Neural cell (in vitro differentiated cells): Measurements from ENCODE around the gene CXorf66. TPM values are rescaled to one million over a fixed set of nuclear protein-coding genes. Genes with fewer than 3 reads are reported as not detected.
A peak's percentile ranks its signal among the peaks of the same experiment; 100 is the strongest.

ENCODE experiments used
- H2AFZ ChIP-seq: fragments of 200-600, 300-800 bp; sonication (generic), shearing (Covaris generic); 2 replicates; pipeline ENCODE4 v1.6.0; 2014; ENCODE audit warnings: low read depth, mild to moderate bottlenecking, antibody characterized with exemption, low read length, moderate library complexity
- H3F3A ChIP-seq: fragments of 200-600 bp; shearing (Covaris generic); 2 replicates; pipeline ENCODE4 v1.6.1; 2016; ENCODE audit warnings: mild to moderate bottlenecking, moderate library complexity, mixed read lengths, antibody characterized with exemption, low read length; ENCODE audit not compliant: insufficient read depth, poor library complexity, severe bottlenecking
- H3K27ac ChIP-seq: fragments of 200-600, 300-800 bp; sonication (generic), shearing (Covaris generic); 2 replicates; pipeline ENCODE4 v1.5.1; 2014; ENCODE audit warnings: mild to moderate bottlenecking, low read length, moderate library complexity
- H3K27me3 ChIP-seq: fragments of 300-800, 200-600 bp; sonication (generic), shearing (Covaris generic); 2 replicates; pipeline ENCODE4 v1.6.0; 2014; ENCODE audit warnings: mild to moderate bottlenecking, low read depth, low read length, moderate library complexity; ENCODE audit not compliant: insufficient read depth
- H3K36me3 ChIP-seq: fragments of 300-800, 200-600 bp; sonication (generic), shearing (Covaris generic); 2 replicates; pipeline ENCODE4 v1.5.1; 2014; ENCODE audit warnings: mild to moderate bottlenecking, antibody characterized with exemption, low read length, moderate library complexity; ENCODE audit not compliant: insufficient read depth
- H3K4me2 ChIP-seq: fragments of 300-800, 200-600 bp; sonication (generic), shearing (Covaris generic); 2 replicates; pipeline ENCODE4 v1.6.0; 2014; ENCODE audit warnings: mild to moderate bottlenecking, low read length
- H3K4me3 ChIP-seq: fragments of 300-800, 200-600 bp; sonication (generic), shearing (Covaris generic); 2 replicates; pipeline ENCODE4 v1.5.1; 2014; ENCODE audit warnings: mild to moderate bottlenecking, low read length, moderate library complexity
- H3K79me2 ChIP-seq: fragments of 200-600 bp; shearing (Covaris generic); replicated peaks from 2 replicates; pipeline ENCODE4 v1.6.0; 2014; ENCODE audit warnings: mild to moderate bottlenecking, low read length, moderate library complexity; ENCODE audit not compliant: insufficient read depth
- H3K9ac ChIP-seq: fragments of 300-800, 200-600 bp; sonication (generic), shearing (Covaris generic); 2 replicates; pipeline ENCODE4 v1.6.1; 2016; ENCODE audit warnings: mild to moderate bottlenecking, low read length, mixed read lengths
- H3K9me2 ChIP-seq: fragments of 200-600 bp; shearing (Covaris generic); 2 replicates; pipeline ENCODE4 v1.6.1; 2016; ENCODE audit warnings: mild to moderate bottlenecking, low read length, mixed read lengths; ENCODE audit not compliant: insufficient read depth
- H3K9me3 ChIP-seq: fragments of 200-600, 300-800 bp; sonication (generic), shearing (Covaris generic); 2 replicates; pipeline ENCODE4 v1.6.1; 2016; ENCODE audit warnings: mild to moderate bottlenecking, mixed run types, low read length, moderate library complexity, mixed read lengths
- H4K20me1 ChIP-seq: fragments of 200-600 bp; shearing (Covaris generic); 2 replicates; pipeline ENCODE4 v1.6.1; 2016; ENCODE audit warnings: mild to moderate bottlenecking, mixed run types; ENCODE audit not compliant: insufficient read depth
- EP300 ChIP-seq: fragments of 450-650 bp; conservative IDR thresholded peaks from 2 replicates; pipeline ENCODE4 v1.6.1; 2014; ENCODE audit warnings: antibody characterized with exemption, mild to moderate bottlenecking, moderate library complexity; ENCODE audit not compliant: poor library complexity, severe bottlenecking
- EZH2 ChIP-seq: fragments of 200-600, 300-800 bp; shearing (Covaris generic), sonication (generic); IDR thresholded peaks from 2 replicates; pipeline ENCODE4 v1.6.1; 2014; ENCODE audit warnings: antibody characterized with exemption, low read length, borderline replicate concordance, mild to moderate bottlenecking; ENCODE audit not compliant: insufficient read depth, poor library complexity, severe bottlenecking
- MXI1 ChIP-seq: fragments of 450-650 bp; conservative IDR thresholded peaks from 2 replicates; pipeline ENCODE4 v1.6.1; 2014; ENCODE audit warnings: antibody characterized with exemption, mild to moderate bottlenecking; ENCODE audit not compliant: poor library complexity, severe bottlenecking
- POLR2AphosphoS5 ChIP-seq: IDR thresholded peaks from 2 replicates; pipeline ENCODE4 v1.6.1; 2012
- RAD21 ChIP-seq: fragments of 450-650 bp; conservative IDR thresholded peaks from 2 replicates; pipeline ENCODE4 v1.6.1; 2014; ENCODE audit warnings: antibody characterized with exemption, mild to moderate bottlenecking, moderate library complexity
- SMC3 ChIP-seq: fragments of 450-650 bp; conservative IDR thresholded peaks from 2 replicates; pipeline ENCODE4 v1.6.1; 2014; ENCODE audit warnings: antibody characterized with exemption, mild to moderate bottlenecking, moderate library complexity; ENCODE audit not compliant: poor library complexity
- TAF1 ChIP-seq: IDR thresholded peaks from 2 replicates; pipeline ENCODE4 v1.6.1; 2012; ENCODE audit warnings: low read depth
- polyA plus RNA-seq: library from polyadenylated mRNA; depleted of rRNA; stranded (reverse); fragments of >200 nt; gene quantifications from 2 replicates; pipeline ENCODE4 v1.2.3, GENCODE V29; 2014
- TF ChIP-seq, protein P1 (sequence below): IDR thresholded peaks from 2 replicates; pipeline ENCODE4 v1.6.1; 2012; ENCODE audit warnings: borderline replicate concordance
- TF ChIP-seq, protein P2 (sequence below): fragments of 450-650 bp; IDR thresholded peaks from 2 replicates; pipeline ENCODE4 v1.5.1; 2014; ENCODE audit warnings: antibody characterized with exemption, mild to moderate bottlenecking, moderate library complexity; ENCODE audit not compliant: poor library complexity, severe bottlenecking

Gene CXorf66
- polyA plus RNA-seq, 1 donor from 2014 or later = not detected

DNA sequence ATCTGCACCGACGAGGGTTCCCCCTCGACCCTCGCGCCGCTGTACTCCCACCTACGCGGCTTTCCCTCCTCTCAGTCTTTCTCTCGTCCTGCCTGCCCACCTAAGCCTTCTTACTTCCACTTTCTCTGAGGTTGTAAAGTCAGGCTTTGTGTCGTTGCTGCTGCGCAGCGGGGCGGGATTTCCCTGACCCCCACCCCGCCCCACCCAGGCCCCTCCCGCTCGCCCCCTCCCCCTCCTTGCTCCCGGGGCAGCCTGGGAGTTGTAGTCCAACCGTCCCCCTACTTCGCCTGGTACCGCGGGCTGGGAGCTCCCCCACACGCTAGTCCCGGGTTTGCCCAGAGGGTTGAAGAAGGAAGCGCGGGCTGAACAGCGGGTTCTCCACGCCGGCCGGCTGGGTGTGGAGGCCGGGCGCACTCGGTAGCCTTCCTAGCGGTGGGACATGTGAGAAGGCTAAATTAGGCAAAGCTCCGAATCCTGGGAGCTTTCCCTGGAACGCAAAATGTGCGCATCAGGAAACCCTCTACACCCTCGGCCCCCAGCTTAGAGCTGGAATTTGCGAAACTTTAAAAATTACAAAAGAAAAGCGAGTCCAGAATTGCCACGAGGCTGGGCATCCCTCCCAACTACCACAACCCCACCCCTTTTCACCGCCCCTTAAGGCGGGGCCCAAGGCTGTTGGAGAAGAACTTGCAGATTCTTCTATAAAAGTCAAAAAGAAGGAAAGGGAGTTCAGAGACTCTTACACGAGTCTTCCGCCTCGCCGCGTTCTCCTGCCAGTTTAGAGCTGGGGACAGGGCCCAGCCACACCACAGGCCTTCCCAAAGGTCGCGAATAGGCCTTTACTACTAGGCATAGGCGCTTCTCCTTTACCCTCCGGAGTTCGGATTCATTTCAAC lies 32.2 kb downstream of the CXorf66 start, which contains the start of gene ATP11C:
TSS of gene ATP11C (minus strand) at position 153 of the 896 bp plus-strand sequence. CDS start 1,011 bp downstream, outside the sequence.
- H3K27me3 ChIP-seq = no peaks in the 10 kb centered on the region

DNA sequence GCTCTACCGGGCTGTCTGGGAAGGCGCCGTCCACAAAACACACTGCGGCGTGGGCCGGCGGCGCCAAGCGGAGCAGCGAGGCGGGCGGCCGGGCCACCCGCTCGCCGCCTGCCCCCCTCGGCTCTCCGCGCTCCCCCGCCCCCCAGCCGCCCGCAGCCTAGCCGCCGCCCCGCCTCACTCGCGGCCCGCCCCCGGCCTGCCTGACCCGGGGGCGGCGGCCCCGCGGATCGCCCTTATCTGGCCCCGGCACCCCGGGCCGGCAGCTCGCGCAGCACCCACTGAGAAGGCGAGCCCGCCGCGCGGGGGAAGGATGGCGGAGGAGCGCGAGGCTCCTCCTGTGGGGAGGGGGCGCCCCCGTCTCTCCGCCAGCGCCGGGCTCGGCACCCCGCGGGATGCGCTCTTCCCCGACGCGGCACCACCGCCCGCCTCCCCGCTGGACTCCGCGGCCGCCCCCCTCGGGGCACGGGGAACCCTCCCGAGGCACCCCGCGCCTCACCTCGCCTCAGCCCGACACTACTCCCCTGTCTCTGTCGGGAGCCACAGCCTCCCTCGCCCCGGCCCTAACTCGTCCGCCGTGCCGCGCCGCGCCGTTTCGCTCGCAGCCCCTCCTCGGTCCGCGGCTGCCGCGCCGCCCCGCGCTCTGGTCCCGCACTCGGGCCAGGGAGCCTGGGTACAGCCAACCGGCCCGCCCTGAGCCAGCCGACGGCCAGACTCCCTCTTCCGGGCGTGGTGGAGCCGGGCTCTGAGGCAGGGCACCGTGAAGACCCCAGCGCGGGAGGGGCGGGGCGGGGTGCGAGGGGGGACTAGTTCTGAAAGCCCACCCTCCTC lies 33.0 kb downstream of the CXorf66 start:
- Histone ChIP-seq H3K27me3 (no peaks in the 10 kb centered on the region), H3F3A (no peaks in the 10 kb centered on the region), H2AFZ (no peak overlapping the region), H3K9me3 (no peaks in the 10 kb centered on the region), H3K9ac (peak overlapping the region; percentile 79), H3K4me3 (peak overlapping the region; percentile 77), H3K27ac (peak overlapping the region; percentile 58), H4K20me1 (no peaks in the 10 kb centered on the region), H3K79me2 (peaks cover 37% of the 10 kb centered on the region), H3K9me2 (no peaks in the 10 kb centered on the region), H3K36me3 (no peaks in the 10 kb centered on the region), H3K4me2 (no peak overlapping the region)
- TF ChIP-seq RAD21 = no peak
- TF ChIP-seq POLR2AphosphoS5 = no peak
- TF ChIP-seq, protein P1, sequence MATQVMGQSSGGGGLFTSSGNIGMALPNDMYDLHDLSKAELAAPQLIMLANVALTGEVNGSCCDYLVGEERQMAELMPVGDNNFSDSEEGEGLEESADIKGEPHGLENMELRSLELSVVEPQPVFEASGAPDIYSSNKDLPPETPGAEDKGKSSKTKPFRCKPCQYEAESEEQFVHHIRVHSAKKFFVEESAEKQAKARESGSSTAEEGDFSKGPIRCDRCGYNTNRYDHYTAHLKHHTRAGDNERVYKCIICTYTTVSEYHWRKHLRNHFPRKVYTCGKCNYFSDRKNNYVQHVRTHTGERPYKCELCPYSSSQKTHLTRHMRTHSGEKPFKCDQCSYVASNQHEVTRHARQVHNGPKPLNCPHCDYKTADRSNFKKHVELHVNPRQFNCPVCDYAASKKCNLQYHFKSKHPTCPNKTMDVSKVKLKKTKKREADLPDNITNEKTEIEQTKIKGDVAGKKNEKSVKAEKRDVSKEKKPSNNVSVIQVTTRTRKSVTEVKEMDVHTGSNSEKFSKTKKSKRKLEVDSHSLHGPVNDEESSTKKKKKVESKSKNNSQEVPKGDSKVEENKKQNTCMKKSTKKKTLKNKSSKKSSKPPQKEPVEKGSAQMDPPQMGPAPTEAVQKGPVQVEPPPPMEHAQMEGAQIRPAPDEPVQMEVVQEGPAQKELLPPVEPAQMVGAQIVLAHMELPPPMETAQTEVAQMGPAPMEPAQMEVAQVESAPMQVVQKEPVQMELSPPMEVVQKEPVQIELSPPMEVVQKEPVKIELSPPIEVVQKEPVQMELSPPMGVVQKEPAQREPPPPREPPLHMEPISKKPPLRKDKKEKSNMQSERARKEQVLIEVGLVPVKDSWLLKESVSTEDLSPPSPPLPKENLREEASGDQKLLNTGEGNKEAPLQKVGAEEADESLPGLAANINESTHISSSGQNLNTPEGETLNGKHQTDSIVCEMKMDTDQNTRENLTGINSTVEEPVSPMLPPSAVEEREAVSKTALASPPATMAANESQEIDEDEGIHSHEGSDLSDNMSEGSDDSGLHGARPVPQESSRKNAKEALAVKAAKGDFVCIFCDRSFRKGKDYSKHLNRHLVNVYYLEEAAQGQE = no peak
- TF ChIP-seq, protein P2, sequence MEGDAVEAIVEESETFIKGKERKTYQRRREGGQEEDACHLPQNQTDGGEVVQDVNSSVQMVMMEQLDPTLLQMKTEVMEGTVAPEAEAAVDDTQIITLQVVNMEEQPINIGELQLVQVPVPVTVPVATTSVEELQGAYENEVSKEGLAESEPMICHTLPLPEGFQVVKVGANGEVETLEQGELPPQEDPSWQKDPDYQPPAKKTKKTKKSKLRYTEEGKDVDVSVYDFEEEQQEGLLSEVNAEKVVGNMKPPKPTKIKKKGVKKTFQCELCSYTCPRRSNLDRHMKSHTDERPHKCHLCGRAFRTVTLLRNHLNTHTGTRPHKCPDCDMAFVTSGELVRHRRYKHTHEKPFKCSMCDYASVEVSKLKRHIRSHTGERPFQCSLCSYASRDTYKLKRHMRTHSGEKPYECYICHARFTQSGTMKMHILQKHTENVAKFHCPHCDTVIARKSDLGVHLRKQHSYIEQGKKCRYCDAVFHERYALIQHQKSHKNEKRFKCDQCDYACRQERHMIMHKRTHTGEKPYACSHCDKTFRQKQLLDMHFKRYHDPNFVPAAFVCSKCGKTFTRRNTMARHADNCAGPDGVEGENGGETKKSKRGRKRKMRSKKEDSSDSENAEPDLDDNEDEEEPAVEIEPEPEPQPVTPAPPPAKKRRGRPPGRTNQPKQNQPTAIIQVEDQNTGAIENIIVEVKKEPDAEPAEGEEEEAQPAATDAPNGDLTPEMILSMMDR = no peak
- TF ChIP-seq EZH2 = no peak
- TF ChIP-seq SMC3 = no peak
- TF ChIP-seq EP300 = no peak
- TF ChIP-seq MXI1 = no peak
- no peak for TF ChIP-seq TAF1

More for the DNA sequence above, 32.2 kb downstream of the CXorf66 start, which contains the start of gene ATP11C:
- no peaks in the 10 kb centered on the region for H4K20me1 ChIP-seq
- H3K79me2 ChIP-seq = peaks cover 29% of the 10 kb centered on the region
- H3K9ac ChIP-seq = peak within 1 kb of the TSS; percentile 79
- H3K4me3 ChIP-seq = peak within 1 kb of the TSS; percentile 77
- peak within 1 kb of the TSS; percentile 58 for H3K27ac ChIP-seq
- no peak within 1 kb of the TSS for H3K4me2 ChIP-seq
- H3K9me3 ChIP-seq = no peaks in the 10 kb centered on the region
- no peak for TF ChIP-seq MXI1
- TF ChIP-seq EZH2 = no peak
- TF ChIP-seq, protein P1 = peak; percentile 30
- no peak for TF ChIP-seq SMC3
- no peak for TF ChIP-seq EP300
- TF ChIP-seq POLR2AphosphoS5 = peak; percentile 68
- no peak for TF ChIP-seq RAD21
- H2AFZ ChIP-seq = no peak within 1 kb of the TSS
- H3K36me3 ChIP-seq = no peaks in the 10 kb centered on the region
- H3F3A ChIP-seq = no peaks in the 10 kb centered on the region
- H3K9me2 ChIP-seq = no peaks in the 10 kb centered on the region
